C4-2B (cell line): ENCODE measurements around the gene ZRSR2.

ENCODE experiments used
- CTCF ChIP-seq: fragments of 450-650 bp; conservative IDR thresholded peaks from 2 replicates; pipeline ENCODE4 v1.5.1; 2017; ENCODE audit warnings: mild to moderate bottlenecking
- ZFX ChIP-seq: fragments of 450-650 bp; IDR thresholded peaks from 2 replicates; pipeline ENCODE4 v1.6.1; 2017

- TF ChIP-seq CTCF, result peak; percentile 17; the same call in 1 of the 2 replicates
- TF ChIP-seq ZFX, result no peak
Observed at GRCh38 chrX:15838017-15838416, 47.7 kb downstream of the ZRSR2 start.
